Measurements from ENCODE around the gene DCXR.

DNA sequence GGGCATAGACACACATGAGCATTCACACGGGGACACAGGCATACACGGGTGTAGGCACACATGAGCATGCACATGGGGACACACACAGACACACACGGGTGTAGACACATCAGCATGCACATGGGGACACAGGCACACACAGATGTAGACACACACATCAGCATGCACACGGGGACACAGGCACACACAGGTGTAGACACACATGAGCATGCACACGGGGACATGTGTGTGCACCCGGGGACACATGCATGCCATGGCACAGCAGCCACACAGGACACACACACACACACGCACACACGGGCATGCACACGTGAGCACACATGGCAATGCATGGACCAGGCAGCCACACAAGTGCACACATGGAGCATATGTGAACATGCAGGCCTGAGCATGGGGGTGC lies 5.2 kb upstream of the DCXR start:
- TF ChIP-seq, protein P1, sequence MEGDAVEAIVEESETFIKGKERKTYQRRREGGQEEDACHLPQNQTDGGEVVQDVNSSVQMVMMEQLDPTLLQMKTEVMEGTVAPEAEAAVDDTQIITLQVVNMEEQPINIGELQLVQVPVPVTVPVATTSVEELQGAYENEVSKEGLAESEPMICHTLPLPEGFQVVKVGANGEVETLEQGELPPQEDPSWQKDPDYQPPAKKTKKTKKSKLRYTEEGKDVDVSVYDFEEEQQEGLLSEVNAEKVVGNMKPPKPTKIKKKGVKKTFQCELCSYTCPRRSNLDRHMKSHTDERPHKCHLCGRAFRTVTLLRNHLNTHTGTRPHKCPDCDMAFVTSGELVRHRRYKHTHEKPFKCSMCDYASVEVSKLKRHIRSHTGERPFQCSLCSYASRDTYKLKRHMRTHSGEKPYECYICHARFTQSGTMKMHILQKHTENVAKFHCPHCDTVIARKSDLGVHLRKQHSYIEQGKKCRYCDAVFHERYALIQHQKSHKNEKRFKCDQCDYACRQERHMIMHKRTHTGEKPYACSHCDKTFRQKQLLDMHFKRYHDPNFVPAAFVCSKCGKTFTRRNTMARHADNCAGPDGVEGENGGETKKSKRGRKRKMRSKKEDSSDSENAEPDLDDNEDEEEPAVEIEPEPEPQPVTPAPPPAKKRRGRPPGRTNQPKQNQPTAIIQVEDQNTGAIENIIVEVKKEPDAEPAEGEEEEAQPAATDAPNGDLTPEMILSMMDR (conservative IDR thresholded peaks at IDR 0.05; ENCODE audit: low read depth in 2 of 2): no peak
- TF ChIP-seq POLR2AphosphoS5 (IDR thresholded peaks at IDR 0.05; ENCODE audit: low read depth): no peak
- TF ChIP-seq EZH2 (IDR thresholded peaks at IDR 0.05; ENCODE audit: low read depth, unreplicated experiment): no peak
- TF ChIP-seq CREB1 (CRISPR knock-in tag; IDR thresholded peaks at IDR 0.05; ENCODE audit: low read depth): no peak
- no peak for TF ChIP-seq EZH2phosphoT487 (IDR thresholded peaks at IDR 0.05; ENCODE audit: unreplicated experiment)
- TF ChIP-seq, protein P2, sequence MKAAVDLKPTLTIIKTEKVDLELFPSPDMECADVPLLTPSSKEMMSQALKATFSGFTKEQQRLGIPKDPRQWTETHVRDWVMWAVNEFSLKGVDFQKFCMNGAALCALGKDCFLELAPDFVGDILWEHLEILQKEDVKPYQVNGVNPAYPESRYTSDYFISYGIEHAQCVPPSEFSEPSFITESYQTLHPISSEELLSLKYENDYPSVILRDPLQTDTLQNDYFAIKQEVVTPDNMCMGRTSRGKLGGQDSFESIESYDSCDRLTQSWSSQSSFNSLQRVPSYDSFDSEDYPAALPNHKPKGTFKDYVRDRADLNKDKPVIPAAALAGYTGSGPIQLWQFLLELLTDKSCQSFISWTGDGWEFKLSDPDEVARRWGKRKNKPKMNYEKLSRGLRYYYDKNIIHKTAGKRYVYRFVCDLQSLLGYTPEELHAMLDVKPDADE (IDR thresholded peaks at IDR 0.05): no peak
- TF ChIP-seq, protein P3, sequence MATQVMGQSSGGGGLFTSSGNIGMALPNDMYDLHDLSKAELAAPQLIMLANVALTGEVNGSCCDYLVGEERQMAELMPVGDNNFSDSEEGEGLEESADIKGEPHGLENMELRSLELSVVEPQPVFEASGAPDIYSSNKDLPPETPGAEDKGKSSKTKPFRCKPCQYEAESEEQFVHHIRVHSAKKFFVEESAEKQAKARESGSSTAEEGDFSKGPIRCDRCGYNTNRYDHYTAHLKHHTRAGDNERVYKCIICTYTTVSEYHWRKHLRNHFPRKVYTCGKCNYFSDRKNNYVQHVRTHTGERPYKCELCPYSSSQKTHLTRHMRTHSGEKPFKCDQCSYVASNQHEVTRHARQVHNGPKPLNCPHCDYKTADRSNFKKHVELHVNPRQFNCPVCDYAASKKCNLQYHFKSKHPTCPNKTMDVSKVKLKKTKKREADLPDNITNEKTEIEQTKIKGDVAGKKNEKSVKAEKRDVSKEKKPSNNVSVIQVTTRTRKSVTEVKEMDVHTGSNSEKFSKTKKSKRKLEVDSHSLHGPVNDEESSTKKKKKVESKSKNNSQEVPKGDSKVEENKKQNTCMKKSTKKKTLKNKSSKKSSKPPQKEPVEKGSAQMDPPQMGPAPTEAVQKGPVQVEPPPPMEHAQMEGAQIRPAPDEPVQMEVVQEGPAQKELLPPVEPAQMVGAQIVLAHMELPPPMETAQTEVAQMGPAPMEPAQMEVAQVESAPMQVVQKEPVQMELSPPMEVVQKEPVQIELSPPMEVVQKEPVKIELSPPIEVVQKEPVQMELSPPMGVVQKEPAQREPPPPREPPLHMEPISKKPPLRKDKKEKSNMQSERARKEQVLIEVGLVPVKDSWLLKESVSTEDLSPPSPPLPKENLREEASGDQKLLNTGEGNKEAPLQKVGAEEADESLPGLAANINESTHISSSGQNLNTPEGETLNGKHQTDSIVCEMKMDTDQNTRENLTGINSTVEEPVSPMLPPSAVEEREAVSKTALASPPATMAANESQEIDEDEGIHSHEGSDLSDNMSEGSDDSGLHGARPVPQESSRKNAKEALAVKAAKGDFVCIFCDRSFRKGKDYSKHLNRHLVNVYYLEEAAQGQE (IDR thresholded peaks at IDR 0.05; ENCODE audit: unreplicated experiment): no peak
- no peak for TF ChIP-seq ZNF331 (CRISPR knock-in tag; IDR thresholded peaks at IDR 0.05; ENCODE audit: low read depth)
- TF ChIP-seq STAT1 (IDR thresholded peaks at IDR 0.05; ENCODE audit: unreplicated experiment): no peak
- no peak for TF ChIP-seq ZNF114 (CRISPR knock-in tag; IDR thresholded peaks at IDR 0.05)
- TF ChIP-seq JUNB (IDR thresholded peaks at IDR 0.05; ENCODE audit: unreplicated experiment): no peak
- no peak for TF ChIP-seq NANOG (IDR thresholded peaks at IDR 0.05; ENCODE audit: borderline replicate concordance)
- TF ChIP-seq, protein P4, sequence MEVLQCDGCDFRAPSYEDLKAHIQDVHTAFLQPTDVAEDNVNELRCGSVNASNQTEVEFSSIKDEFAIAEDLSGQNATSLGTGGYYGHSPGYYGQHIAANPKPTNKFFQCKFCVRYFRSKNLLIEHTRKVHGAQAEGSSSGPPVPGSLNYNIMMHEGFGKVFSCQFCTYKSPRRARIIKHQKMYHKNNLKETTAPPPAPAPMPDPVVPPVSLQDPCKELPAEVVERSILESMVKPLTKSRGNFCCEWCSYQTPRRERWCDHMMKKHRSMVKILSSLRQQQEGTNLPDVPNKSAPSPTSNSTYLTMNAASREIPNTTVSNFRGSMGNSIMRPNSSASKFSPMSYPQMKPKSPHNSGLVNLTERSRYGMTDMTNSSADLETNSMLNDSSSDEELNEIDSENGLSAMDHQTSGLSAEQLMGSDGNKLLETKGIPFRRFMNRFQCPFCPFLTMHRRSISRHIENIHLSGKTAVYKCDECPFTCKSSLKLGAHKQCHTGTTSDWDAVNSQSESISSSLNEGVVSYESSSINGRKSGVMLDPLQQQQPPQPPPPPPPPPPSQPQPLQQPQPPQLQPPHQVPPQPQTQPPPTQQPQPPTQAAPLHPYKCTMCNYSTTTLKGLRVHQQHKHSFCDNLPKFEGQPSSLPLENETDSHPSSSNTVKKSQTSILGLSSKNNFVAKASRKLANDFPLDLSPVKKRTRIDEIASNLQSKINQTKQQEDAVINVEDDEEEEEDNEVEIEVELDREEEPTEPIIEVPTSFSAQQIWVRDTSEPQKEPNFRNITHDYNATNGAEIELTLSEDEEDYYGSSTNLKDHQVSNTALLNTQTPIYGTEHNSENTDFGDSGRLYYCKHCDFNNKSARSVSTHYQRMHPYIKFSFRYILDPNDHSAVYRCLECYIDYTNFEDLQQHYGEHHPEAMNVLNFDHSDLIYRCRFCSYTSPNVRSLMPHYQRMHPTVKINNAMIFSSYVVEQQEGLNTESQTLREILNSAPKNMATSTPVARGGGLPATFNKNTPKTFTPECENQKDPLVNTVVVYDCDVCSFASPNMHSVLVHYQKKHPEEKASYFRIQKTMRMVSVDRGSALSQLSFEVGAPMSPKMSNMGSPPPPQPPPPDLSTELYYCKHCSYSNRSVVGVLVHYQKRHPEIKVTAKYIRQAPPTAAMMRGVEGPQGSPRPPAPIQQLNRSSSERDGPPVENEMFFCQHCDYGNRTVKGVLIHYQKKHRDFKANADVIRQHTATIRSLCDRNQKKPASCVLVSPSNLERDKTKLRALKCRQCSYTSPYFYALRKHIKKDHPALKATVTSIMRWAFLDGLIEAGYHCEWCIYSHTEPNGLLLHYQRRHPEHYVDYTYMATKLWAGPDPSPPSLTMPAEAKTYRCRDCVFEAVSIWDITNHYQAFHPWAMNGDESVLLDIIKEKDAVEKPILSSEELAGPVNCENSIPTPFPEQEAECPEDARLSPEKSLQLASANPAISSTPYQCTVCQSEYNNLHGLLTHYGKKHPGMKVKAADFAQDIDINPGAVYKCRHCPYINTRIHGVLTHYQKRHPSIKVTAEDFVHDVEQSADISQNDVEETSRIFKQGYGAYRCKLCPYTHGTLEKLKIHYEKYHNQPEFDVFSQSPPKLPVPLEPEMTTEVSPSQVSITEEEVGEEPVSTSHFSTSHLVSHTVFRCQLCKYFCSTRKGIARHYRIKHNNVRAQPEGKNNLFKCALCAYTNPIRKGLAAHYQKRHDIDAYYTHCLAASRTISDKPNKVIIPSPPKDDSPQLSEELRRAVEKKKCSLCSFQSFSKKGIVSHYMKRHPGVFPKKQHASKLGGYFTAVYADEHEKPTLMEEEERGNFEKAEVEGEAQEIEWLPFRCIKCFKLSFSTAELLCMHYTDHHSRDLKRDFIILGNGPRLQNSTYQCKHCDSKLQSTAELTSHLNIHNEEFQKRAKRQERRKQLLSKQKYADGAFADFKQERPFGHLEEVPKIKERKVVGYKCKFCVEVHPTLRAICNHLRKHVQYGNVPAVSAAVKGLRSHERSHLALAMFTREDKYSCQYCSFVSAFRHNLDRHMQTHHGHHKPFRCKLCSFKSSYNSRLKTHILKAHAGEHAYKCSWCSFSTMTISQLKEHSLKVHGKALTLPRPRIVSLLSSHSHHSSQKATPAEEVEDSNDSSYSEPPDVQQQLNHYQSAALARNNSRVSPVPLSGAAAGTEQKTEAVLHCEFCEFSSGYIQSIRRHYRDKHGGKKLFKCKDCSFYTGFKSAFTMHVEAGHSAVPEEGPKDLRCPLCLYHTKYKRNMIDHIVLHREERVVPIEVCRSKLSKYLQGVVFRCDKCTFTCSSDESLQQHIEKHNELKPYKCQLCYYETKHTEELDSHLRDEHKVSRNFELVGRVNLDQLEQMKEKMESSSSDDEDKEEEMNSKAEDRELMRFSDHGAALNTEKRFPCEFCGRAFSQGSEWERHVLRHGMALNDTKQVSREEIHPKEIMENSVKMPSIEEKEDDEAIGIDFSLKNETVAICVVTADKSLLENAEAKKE (CRISPR knock-in tag; IDR thresholded peaks at IDR 0.05): no peak

Data from GM23338 (cell line).